ENCODE measurements around the gene TMEM86A. TPM values are rescaled to one million over a fixed set of nuclear protein-coding genes. Genes with fewer than 3 reads are reported as not detected.

Gene TMEM86A
- total and polyA plus RNA-seq, 2 donors (not counting 3 experiments of a cell fraction or from before 2014, with no cell fraction given): 2.1 to 2.6 TPM

- Histone ChIP-seq H3K4me3 (replicated peaks in 1 of 3; ENCODE audit: insufficient read depth in 1 of 3, low read depth in 1 of 3, low read length in 3 of 3) (no peak overlapping the region), H3K9me3 (replicated peaks; ENCODE audit: control insufficient read depth, insufficient read depth, low read length) (no peaks in the 10 kb centered on the region), H3K9ac (replicated peaks; ENCODE audit: extremely low read depth, insufficient read depth, low read length) (no peak overlapping the region), H3K36me3 (ENCODE audit: control insufficient read depth in 2 of 2, extremely low read depth in 1 of 2, insufficient read depth in 2 of 2, low read length in 2 of 2) (no peaks in the 10 kb centered on the region), H3K27me3 (ENCODE audit: control insufficient read depth in 2 of 2, insufficient read depth in 2 of 2, low read length in 2 of 2) (no peaks in the 10 kb centered on the region), H3K9me1 (replicated peaks; ENCODE audit: control insufficient read depth, extremely low read depth, insufficient read depth, low read length) (no peaks in the 10 kb centered on the region), H4K20me1 (replicated peaks; ENCODE audit: control insufficient read depth, extremely low read depth, insufficient read depth, low read length) (no peaks in the 10 kb centered on the region), H3K79me2 (ENCODE audit: control insufficient read depth, insufficient read depth, low read length) (no peaks in the 10 kb centered on the region), H3K4me1 (ENCODE audit: control insufficient read depth, extremely low read depth, insufficient read depth, low read length) (no peaks in the 10 kb centered on the region), H2AFZ (ENCODE audit: low read depth, low read length) (no peak overlapping the region), H3K27ac (ENCODE audit: insufficient read depth, low read depth, low read length) (no peak overlapping the region), H3K4me2 (ENCODE audit: insufficient read depth, low read length) (no peak overlapping the region)
- FAIRE-seq (no peak), DNase-seq (ENCODE audit: low read depth, low spot score) (no peak)
- POLR2A ChIA-PET: no interaction called here
- dilution Hi-C loops (cut with MboI; ENCODE audit: extremely low pct_ligation_motif_present, low sequenced_read_pairs) (no loop called here), intact Hi-C loops (cut with micrococcal nuclease) (no loop called here)
- CTCF ChIA-PET: interaction anchor here (1.8 to 5.5 kb wide), 4 partner anchors 12 to 22 kb away, joined by 5 to 43 read pairs (median 10); no protein-coding TSS in a partner anchor
- TF ChIP-seq POLR2A (IDR thresholded peaks at IDR 0.05; ENCODE audit: low read depth, low read length) (no peak), JUN (IDR thresholded peaks at IDR 0.05; ENCODE audit: borderline replicate concordance, insufficient read depth, insufficient read length, low read depth) (no peak), GATA2 (IDR thresholded peaks at IDR 0.05; ENCODE audit: insufficient read depth, insufficient read length, low read depth, low read length) (no peak)
- BruUV-seq (replicated peaks): no TSS peak
Observed at GRCh38 chr11:18743365-18743764, 44.8 kb downstream of the TMEM86A start.

GRCh38 chr11:18743900-18744514, 45.4 kb downstream of the TMEM86A start:
- no peak for DNase-seq (ENCODE audit: low read depth, low spot score)
- H4K20me1 ChIP-seq (replicated peaks; ENCODE audit: control insufficient read depth, extremely low read depth, insufficient read depth, low read length): no peaks in the 10 kb centered on the region
- no TSS peak for BruUV-seq (replicated peaks)
- H3K4me1 ChIP-seq (ENCODE audit: control insufficient read depth, extremely low read depth, insufficient read depth, low read length): no peaks in the 10 kb centered on the region
- H3K4me3 ChIP-seq (replicated peaks in 1 of 3; ENCODE audit: insufficient read depth in 1 of 3, low read depth in 1 of 3, low read length in 3 of 3): no peak overlapping the region
- H3K9me3 ChIP-seq (replicated peaks; ENCODE audit: control insufficient read depth, insufficient read depth, low read length): no peaks in the 10 kb centered on the region
- H3K79me2 ChIP-seq (ENCODE audit: control insufficient read depth, insufficient read depth, low read length): no peaks in the 10 kb centered on the region
- H3K27ac ChIP-seq (ENCODE audit: insufficient read depth, low read depth, low read length): no peak overlapping the region
- TF ChIP-seq FOS (IDR thresholded peaks at IDR 0.05; ENCODE audit: borderline replicate concordance, insufficient read depth, low read length) (no peak), POLR2A (IDR thresholded peaks at IDR 0.05; ENCODE audit: low read depth, low read length) (no peak), POLR2AphosphoS5 (IDR thresholded peaks at IDR 0.05; ENCODE audit: insufficient read depth, low read depth, low read length) (no peak), EZH2 (IDR thresholded peaks at IDR 0.05; ENCODE audit: borderline replicate concordance, low read depth, low read length, severe bottlenecking) (no peak), MYC (IDR thresholded peaks at IDR 0.05; ENCODE audit: low read depth, low read length) (no peak), CTCF (IDR thresholded peaks at IDR 0.05; ENCODE audit: extremely low read depth in 1 of 2, insufficient read depth in 1 of 2, low read depth in 1 of 2, low read length in 2 of 2) (no peak), JUN (IDR thresholded peaks at IDR 0.05; ENCODE audit: borderline replicate concordance, insufficient read depth, insufficient read length, low read depth) (no peak), MAX (IDR thresholded peaks at IDR 0.05; ENCODE audit: insufficient read depth, insufficient read length) (no peak), GATA2 (IDR thresholded peaks at IDR 0.05; ENCODE audit: insufficient read depth, insufficient read length, low read depth, low read length) (no peak)
- intact Hi-C loops (cut with micrococcal nuclease) (no loop called here), dilution Hi-C loops (cut with MboI; ENCODE audit: extremely low pct_ligation_motif_present, low sequenced_read_pairs) (no loop called here)
- H3K4me2 ChIP-seq (ENCODE audit: insufficient read depth, low read length): no peak overlapping the region
- H2AFZ ChIP-seq (ENCODE audit: low read depth, low read length): no peak overlapping the region
- CTCF ChIA-PET: interaction anchor here (1.8 to 5.5 kb wide), 4 partner anchors 13 to 22 kb away, joined by 5 to 43 read pairs (median 10); no protein-coding TSS in a partner anchor
- no peaks in the 10 kb centered on the region for H3K36me3 ChIP-seq (ENCODE audit: control insufficient read depth in 2 of 2, extremely low read depth in 1 of 2, insufficient read depth in 2 of 2, low read length in 2 of 2)
- no peaks in the 10 kb centered on the region for H3K9me1 ChIP-seq (replicated peaks; ENCODE audit: control insufficient read depth, extremely low read depth, insufficient read depth, low read length)
- no peak overlapping the region for H3K9ac ChIP-seq (replicated peaks; ENCODE audit: extremely low read depth, insufficient read depth, low read length)
- FAIRE-seq: no peak
- H3K27me3 ChIP-seq (ENCODE audit: control insufficient read depth in 2 of 2, insufficient read depth in 2 of 2, low read length in 2 of 2): no peaks in the 10 kb centered on the region
- POLR2A ChIA-PET: no interaction called here

Measured in endothelial cell of umbilical vein (primary cell).